WTC11 (cell line): ENCODE measurements around the gene FBXO2. TPM values are rescaled to one million over a fixed set of nuclear protein-coding genes. Genes with fewer than 3 reads are reported as not detected.
A peak's percentile ranks its signal among the peaks of the same experiment; 100 is the strongest.

Source experiments
- ATAC-seq: fragments of 200-7000 bp; cut with Tn5 transposase; 2 replicates; pipeline ENCODE4 v1.10.0; 2021; ENCODE audit warnings: mild to moderate bottlenecking, moderate library complexity
- CTCF ChIA-PET: fragments of 300-600 bp; sonication (Branson Sonifier 250); formaldehyde crosslinking; loops from one replicate; lab custom pipeline; 2021; ENCODE audit warnings: antibody characterized with exemption; lab: Charles Lee
- POLR2A ChIA-PET: fragments of 350-600 bp; sonication (Branson Sonifier 250); formaldehyde crosslinking; loops from one replicate; lab custom pipeline; 2021; ENCODE audit warnings: antibody characterized with exemption; lab: Charles Lee
- DNase-seq: peaks from one replicate; pipeline ENCODE4 v3.0.0; 2021; ENCODE audit warnings: low spot score
- H3K27ac Mint-ChIP-seq: 2 replicates; pipeline ENCODE4 v1.8.0; 2021; ENCODE audit warnings: mixed read lengths
- H3K27me3 Mint-ChIP-seq: 2 replicates; pipeline ENCODE4 v1.8.0; 2021; ENCODE audit warnings: low read depth, mild to moderate bottlenecking, moderate library complexity, mixed read lengths
- H3K36me3 Mint-ChIP-seq: 2 replicates; pipeline ENCODE4 v1.8.0; 2021; ENCODE audit warnings: mixed read lengths
- H3K4me1 Mint-ChIP-seq: 2 replicates; pipeline ENCODE4 v1.8.0; 2022; ENCODE audit warnings: mixed read lengths
- H3K4me3 Mint-ChIP-seq: 2 replicates; pipeline ENCODE4 v1.8.0; 2021; ENCODE audit warnings: mild to moderate bottlenecking, moderate library complexity, mixed read lengths
- H3K9me3 Mint-ChIP-seq: 2 replicates; pipeline ENCODE4 v1.8.0; 2021; ENCODE audit warnings: mixed read lengths
- CBFB ChIP-seq: sonication (generic); formaldehyde crosslinking; IDR thresholded peaks from 2 replicates; pipeline ENCODE4 v1.8.1; 2022; ENCODE audit warnings: mild to moderate bottlenecking, low read depth, missing genetic modification reagents
- CREB1 ChIP-seq: sonication (generic); formaldehyde crosslinking; IDR thresholded peaks from 2 replicates; pipeline ENCODE4 v1.8.0; 2023; ENCODE audit warnings: mild to moderate bottlenecking, missing genetic modification reagents
- CREM ChIP-seq: sonication (generic); formaldehyde crosslinking; IDR thresholded peaks from 2 replicates; pipeline ENCODE4 v1.8.1; 2022; ENCODE audit warnings: mild to moderate bottlenecking, missing genetic modification reagents, moderate library complexity
- EMX1 ChIP-seq: fragments of 250-450 bp; sonication (Bioruptor Pico); IDR thresholded peaks from 2 replicates; pipeline ENCODE4 v1.8.0; 2021; ENCODE audit warnings: mild to moderate bottlenecking
- ESRRA ChIP-seq: sonication (generic); formaldehyde crosslinking; IDR thresholded peaks from 2 replicates; pipeline ENCODE4 v1.8.1; 2022; ENCODE audit warnings: mild to moderate bottlenecking, missing genetic modification reagents, borderline replicate concordance
- FOXK1 ChIP-seq: sonication (generic); formaldehyde crosslinking; IDR thresholded peaks from 2 replicates; pipeline ENCODE4 v1.8.0; 2022; ENCODE audit warnings: mild to moderate bottlenecking, moderate library complexity, missing genetic modification reagents
- FOXP1 ChIP-seq: sonication (generic); formaldehyde crosslinking; IDR thresholded peaks from 2 replicates; pipeline ENCODE4 v1.8.0; 2022; ENCODE audit warnings: missing genetic modification reagents, mild to moderate bottlenecking, moderate library complexity, borderline replicate concordance
- KAT7 ChIP-seq: sonication (generic); formaldehyde crosslinking; IDR thresholded peaks from 2 replicates; pipeline ENCODE4 v1.8.1; 2023; ENCODE audit warnings: missing genetic modification reagents, mild to moderate bottlenecking, borderline replicate concordance
- MYBL2 ChIP-seq: sonication (generic); formaldehyde crosslinking; IDR thresholded peaks from 2 replicates; pipeline ENCODE4 v1.8.1; 2023; ENCODE audit warnings: mild to moderate bottlenecking, moderate library complexity, missing genetic modification reagents
- SP1 ChIP-seq: sonication (generic); formaldehyde crosslinking; conservative IDR thresholded peaks from 2 replicates; pipeline ENCODE4 v1.8.1; 2022; ENCODE audit warnings: missing genetic modification reagents
- ZNF263 ChIP-seq: sonication (generic); formaldehyde crosslinking; IDR thresholded peaks from 2 replicates; pipeline ENCODE4 v1.8.1; 2022; ENCODE audit warnings: low read depth, mild to moderate bottlenecking, moderate library complexity, missing genetic modification reagents
- total RNA-seq: library from RNA; stranded (reverse); gene quantifications from 3 replicates; pipeline ENCODE4 v1.2.3, GENCODE V29; 2021
- TF ChIP-seq, protein P1 (sequence below): fragments of 250-450 bp; sonication (Bioruptor Pico); IDR thresholded peaks from 2 replicates; pipeline ENCODE4 v2.1.2; 2022; ENCODE audit warnings: mild to moderate bottlenecking, moderate library complexity
- TF ChIP-seq, protein P2 (sequence below): sonication (generic); formaldehyde crosslinking; IDR thresholded peaks from 2 replicates; pipeline ENCODE4 v1.8.1; 2022; ENCODE audit warnings: low read depth, missing genetic modification reagents, borderline replicate concordance
- TF ChIP-seq, protein P3 (sequence below): sonication (generic); formaldehyde crosslinking; IDR thresholded peaks from 2 replicates; pipeline ENCODE4 v1.8.1; 2022; ENCODE audit warnings: mild to moderate bottlenecking, moderate library complexity, missing genetic modification reagents
- TF ChIP-seq, protein P4 (sequence below): sonication (generic); formaldehyde crosslinking; IDR thresholded peaks from 2 replicates; pipeline ENCODE4 v1.8.1; 2022; ENCODE audit warnings: mild to moderate bottlenecking, missing genetic modification reagents, moderate library complexity, borderline replicate concordance
- TF ChIP-seq, protein P5 (sequence below): sonication (generic); formaldehyde crosslinking; IDR thresholded peaks from 2 replicates; pipeline ENCODE4 v1.8.0; 2023; ENCODE audit warnings: missing genetic modification reagents, mild to moderate bottlenecking, borderline replicate concordance
- TF ChIP-seq, protein P6 (sequence below): fragments of 250-450 bp; sonication (Bioruptor Pico); IDR thresholded peaks from 2 replicates; pipeline ENCODE4 v1.9.0; 2021; ENCODE audit warnings: mild to moderate bottlenecking

Gene FBXO2
- total RNA-seq, 1 experiment from 2014 or later, result 58.2 TPM

DNA sequence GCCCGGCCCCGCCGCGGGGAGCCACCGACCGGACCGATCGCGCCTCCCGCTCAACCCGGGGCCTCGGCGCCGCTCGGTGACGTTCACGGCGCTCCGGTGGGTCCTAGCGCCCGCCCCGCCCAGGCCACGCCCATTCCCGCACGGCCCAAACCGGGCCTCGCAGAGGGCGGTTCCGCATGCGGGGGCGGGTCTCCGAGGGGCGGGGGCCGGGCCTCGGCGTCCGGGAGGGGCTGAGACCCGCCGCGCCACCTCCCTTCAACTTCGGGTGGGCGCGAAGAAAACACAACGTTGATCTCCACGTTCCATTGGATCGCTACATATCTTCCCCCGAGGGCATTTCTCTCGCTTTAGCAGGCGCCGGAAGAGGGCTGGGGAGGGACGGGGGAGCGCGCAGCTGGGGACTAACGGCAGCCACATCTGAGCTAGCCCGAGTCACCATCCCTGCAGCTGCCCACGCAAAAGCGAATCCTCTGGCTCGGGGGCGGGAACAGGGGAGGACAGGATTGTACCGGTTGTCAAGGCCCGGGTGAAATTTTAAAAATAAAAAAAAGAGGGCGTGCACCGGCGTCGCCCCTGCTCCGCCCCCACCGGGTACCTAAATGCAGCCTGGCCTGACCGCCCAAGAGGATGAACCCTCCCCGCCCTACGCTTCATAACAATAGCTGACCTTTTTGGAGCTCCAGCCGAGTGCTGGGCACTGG, 27.0 kb upstream of the FBXO2 start, which contains the start of gene MAD2L2:
Gene MAD2L2 (minus strand): TSS at position 78 of the 701 bp plus-strand sequence. CDS start 547 bp downstream, outside the sequence.
- H3K4me1 Mint-ChIP-seq, result peaks cover 61% of the 10 kb centered on the region
- H3K9me3 Mint-ChIP-seq, result no peaks in the 10 kb centered on the region
- POLR2A ChIA-PET, result interaction anchor here (0.9 to 3.0 kb wide), 10 partner anchors 10 to 414 kb away, joined by 3 to 52 read pairs (median 4); partner anchors contain the start of genes AGTRAP, DRAXIN, FBXO2 and FBXO44
- peak within 1 kb of the TSS; percentile 100 for H3K27ac Mint-ChIP-seq
- peak within 1 kb of the TSS; percentile 83 for H3K4me3 Mint-ChIP-seq
- TF ChIP-seq ZNF263 (CRISPR knock-in tag) (no peak), FOXK1 (CRISPR knock-in tag) (peak; percentile 52), MYBL2 (CRISPR knock-in tag) (0 out of 2 replicates have a peak, but pooled peaks have one; percentile 52), SP1 (peak; percentile 100), KAT7 (CRISPR knock-in tag) (peak; percentile 46; the same call in 1 of the 2 replicates), CREB1 (CRISPR knock-in tag) (peak; percentile 60; the same call in 1 of the 2 replicates), CBFB (0 out of 2 replicates have a peak, but pooled peaks have one; percentile 58), EMX1 (CRISPR knock-in tag) (peak; percentile 49; the same call in 1 of the 2 replicates), ESRRA (0 out of 2 replicates have a peak, but pooled peaks have one; percentile 16), FOXP1 (CRISPR knock-in tag) (peak; percentile 72), CREM (CRISPR knock-in tag) (peak; percentile 88; the same call in 1 of the 2 replicates)
- TF ChIP-seq, protein P1, sequence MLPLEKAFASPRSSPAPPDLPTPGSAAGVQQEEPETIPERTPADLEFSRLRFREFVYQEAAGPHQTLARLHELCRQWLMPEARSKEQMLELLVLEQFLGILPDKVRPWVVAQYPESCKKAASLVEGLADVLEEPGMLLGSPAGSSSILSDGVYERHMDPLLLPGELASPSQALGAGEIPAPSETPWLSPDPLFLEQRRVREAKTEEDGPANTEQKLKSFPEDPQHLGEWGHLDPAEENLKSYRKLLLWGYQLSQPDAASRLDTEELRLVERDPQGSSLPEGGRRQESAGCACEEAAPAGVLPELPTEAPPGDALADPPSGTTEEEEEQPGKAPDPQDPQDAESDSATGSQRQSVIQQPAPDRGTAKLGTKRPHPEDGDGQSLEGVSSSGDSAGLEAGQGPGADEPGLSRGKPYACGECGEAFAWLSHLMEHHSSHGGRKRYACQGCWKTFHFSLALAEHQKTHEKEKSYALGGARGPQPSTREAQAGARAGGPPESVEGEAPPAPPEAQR (CRISPR knock-in tag), result no peak
- TF ChIP-seq, protein P2, sequence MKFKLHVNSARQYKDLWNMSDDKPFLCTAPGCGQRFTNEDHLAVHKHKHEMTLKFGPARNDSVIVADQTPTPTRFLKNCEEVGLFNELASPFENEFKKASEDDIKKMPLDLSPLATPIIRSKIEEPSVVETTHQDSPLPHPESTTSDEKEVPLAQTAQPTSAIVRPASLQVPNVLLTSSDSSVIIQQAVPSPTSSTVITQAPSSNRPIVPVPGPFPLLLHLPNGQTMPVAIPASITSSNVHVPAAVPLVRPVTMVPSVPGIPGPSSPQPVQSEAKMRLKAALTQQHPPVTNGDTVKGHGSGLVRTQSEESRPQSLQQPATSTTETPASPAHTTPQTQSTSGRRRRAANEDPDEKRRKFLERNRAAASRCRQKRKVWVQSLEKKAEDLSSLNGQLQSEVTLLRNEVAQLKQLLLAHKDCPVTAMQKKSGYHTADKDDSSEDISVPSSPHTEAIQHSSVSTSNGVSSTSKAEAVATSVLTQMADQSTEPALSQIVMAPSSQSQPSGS (CRISPR knock-in tag), result 0 out of 2 replicates have a peak, but pooled peaks have one; percentile 1
- TF ChIP-seq, protein P3, sequence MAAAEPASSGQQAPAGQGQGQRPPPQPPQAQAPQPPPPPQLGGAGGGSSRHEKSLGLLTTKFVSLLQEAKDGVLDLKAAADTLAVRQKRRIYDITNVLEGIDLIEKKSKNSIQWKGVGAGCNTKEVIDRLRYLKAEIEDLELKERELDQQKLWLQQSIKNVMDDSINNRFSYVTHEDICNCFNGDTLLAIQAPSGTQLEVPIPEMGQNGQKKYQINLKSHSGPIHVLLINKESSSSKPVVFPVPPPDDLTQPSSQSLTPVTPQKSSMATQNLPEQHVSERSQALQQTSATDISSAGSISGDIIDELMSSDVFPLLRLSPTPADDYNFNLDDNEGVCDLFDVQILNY (CRISPR knock-in tag), result peak; percentile 66
- TF ChIP-seq, protein P4, sequence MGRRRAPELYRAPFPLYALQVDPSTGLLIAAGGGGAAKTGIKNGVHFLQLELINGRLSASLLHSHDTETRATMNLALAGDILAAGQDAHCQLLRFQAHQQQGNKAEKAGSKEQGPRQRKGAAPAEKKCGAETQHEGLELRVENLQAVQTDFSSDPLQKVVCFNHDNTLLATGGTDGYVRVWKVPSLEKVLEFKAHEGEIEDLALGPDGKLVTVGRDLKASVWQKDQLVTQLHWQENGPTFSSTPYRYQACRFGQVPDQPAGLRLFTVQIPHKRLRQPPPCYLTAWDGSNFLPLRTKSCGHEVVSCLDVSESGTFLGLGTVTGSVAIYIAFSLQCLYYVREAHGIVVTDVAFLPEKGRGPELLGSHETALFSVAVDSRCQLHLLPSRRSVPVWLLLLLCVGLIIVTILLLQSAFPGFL (CRISPR knock-in tag), result no peak
- CTCF ChIA-PET, result interaction anchor here (0.6 to 3.5 kb wide), 13 partner anchors 9 to 109 kb away, joined by 3 to 39 read pairs (median 11); partner anchors contain the start of genes AGTRAP, DRAXIN and FBXO6
- peaks cover 31% of the 10 kb centered on the region for H3K36me3 Mint-ChIP-seq
- ATAC-seq, result peak; percentile 54
- no peaks in the 10 kb centered on the region for H3K27me3 Mint-ChIP-seq
- peak; percentile 86 for DNase-seq

DNA sequence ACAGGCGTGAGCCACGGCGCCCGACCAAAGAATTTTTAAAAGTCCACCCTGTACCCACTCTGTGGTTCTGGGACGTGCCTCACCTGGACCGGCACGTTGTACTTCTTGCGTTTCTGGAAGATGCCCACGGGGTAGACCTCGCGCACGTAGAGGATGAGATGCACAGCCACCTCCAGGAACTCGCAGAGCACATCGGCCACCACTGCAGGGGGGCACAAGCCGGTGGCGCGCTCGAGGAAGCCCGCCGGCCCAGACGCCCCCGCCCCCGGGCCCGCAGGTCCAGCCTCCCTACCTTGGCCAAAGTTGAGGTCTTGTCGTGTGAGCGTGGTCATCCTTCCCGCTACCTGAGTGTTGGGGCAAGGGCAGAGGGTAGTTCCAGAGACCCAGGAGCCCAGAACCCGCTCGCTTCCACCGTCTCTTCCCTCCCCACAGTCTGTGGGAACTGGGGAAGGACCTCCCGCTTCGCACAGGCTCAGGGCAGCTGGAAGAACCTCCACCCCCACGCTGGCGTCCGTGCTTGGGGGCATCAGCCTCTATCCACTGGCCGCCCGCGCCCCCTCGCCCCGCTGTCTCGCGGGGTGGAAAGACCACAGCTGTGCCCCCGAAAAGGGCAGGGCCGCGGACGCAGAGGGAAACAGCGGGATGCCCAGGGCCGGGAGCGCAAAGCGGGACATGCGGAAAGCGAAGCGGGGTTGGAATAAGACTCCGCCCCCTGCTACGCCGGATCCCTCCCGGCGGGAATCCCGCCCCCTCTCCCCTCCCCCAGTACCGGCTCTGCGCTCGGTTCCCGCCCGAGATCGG, 26.2 kb upstream of the FBXO2 start:
- Mint-ChIP-seq H3K27ac (peak overlapping the region; percentile 88), H3K4me1 (peaks cover 55% of the 10 kb centered on the region), H3K27me3 (no peaks in the 10 kb centered on the region), H3K9me3 (no peaks in the 10 kb centered on the region), H3K4me3 (peak overlapping the region; percentile 83), H3K36me3 (peaks cover 34% of the 10 kb centered on the region)
- ChIA-PET POLR2A (interaction anchor here (1.4 to 3.0 kb wide), 3 partner anchors 11 to 55 kb away, joined by 3 to 52 read pairs (median 16); partner anchors contain the start of genes AGTRAP, DRAXIN and FBXO6), CTCF (interaction anchor here (2.2 to 2.5 kb wide), 4 partner anchors 10 to 56 kb away, joined by 9 to 29 read pairs (median 16); partner anchors contain the start of genes AGTRAP and DRAXIN)
- DNase-seq (no peak), ATAC-seq (no peak)
- TF ChIP-seq, protein P3 (CRISPR knock-in tag), result no peak; the same call in 1 of the 2 replicates
- TF ChIP-seq, protein P5, sequence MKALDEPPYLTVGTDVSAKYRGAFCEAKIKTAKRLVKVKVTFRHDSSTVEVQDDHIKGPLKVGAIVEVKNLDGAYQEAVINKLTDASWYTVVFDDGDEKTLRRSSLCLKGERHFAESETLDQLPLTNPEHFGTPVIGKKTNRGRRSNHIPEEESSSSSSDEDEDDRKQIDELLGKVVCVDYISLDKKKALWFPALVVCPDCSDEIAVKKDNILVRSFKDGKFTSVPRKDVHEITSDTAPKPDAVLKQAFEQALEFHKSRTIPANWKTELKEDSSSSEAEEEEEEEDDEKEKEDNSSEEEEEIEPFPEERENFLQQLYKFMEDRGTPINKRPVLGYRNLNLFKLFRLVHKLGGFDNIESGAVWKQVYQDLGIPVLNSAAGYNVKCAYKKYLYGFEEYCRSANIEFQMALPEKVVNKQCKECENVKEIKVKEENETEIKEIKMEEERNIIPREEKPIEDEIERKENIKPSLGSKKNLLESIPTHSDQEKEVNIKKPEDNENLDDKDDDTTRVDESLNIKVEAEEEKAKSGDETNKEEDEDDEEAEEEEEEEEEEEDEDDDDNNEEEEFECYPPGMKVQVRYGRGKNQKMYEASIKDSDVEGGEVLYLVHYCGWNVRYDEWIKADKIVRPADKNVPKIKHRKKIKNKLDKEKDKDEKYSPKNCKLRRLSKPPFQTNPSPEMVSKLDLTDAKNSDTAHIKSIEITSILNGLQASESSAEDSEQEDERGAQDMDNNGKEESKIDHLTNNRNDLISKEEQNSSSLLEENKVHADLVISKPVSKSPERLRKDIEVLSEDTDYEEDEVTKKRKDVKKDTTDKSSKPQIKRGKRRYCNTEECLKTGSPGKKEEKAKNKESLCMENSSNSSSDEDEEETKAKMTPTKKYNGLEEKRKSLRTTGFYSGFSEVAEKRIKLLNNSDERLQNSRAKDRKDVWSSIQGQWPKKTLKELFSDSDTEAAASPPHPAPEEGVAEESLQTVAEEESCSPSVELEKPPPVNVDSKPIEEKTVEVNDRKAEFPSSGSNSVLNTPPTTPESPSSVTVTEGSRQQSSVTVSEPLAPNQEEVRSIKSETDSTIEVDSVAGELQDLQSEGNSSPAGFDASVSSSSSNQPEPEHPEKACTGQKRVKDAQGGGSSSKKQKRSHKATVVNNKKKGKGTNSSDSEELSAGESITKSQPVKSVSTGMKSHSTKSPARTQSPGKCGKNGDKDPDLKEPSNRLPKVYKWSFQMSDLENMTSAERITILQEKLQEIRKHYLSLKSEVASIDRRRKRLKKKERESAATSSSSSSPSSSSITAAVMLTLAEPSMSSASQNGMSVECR (CRISPR knock-in tag), result no peak; the same call in 1 of the 2 replicates
- TF ChIP-seq, protein P6, sequence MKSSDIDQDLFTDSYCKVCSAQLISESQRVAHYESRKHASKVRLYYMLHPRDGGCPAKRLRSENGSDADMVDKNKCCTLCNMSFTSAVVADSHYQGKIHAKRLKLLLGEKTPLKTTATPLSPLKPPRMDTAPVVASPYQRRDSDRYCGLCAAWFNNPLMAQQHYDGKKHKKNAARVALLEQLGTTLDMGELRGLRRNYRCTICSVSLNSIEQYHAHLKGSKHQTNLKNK (CRISPR knock-in tag), result no peak
